Right renal cortex interstitium (tissue), 3 donors: Measurements from ENCODE around the gene LRRC4B. TPM values are rescaled to one million over a fixed set of nuclear protein-coding genes. Genes with fewer than 3 reads are reported as not detected.
"Not testable (repeated sequence)": the region's sequence is repeated elsewhere in the genome, so short reads cannot be mapped to it uniquely, and the experiment has no call there.

ENCODE experiments used
- DNase-seq, 3 donors: peaks; one replicate each; pipeline ENCODE4 v3.0.0-alpha.2; 2013; ENCODE audit warnings: low read depth in 3 of 3, low spot score in 2 of 3
- polyA plus RNA-seq, 3 donors: library from polyadenylated mRNA; unstranded; fragments of 120-200 nt; gene quantifications; one replicate each; pipeline ENCODE4 v1.2.1, GENCODE V29; 2013; ENCODE audit not compliant: insufficient read length in 3 of 3

LRRC4B gene
- polyA plus RNA-seq, 3 donors, result 12.6 to 15.6 (median 15.0) TPM

- DNase-seq, result no peak
Measured at GRCh38 chr19:50532952-50533351, 35.3 kb downstream of the LRRC4B start.

GRCh38 chr19:50531171-50531612 lies 37.0 kb downstream of the LRRC4B start:
- no peak for DNase-seq

- DNase-seq, result not testable (repeated sequence)
Measured at GRCh38 chr19:50528052-50528451, 40.2 kb downstream of the LRRC4B start.

GRCh38 chr19:50522881-50523280 lies 45.4 kb downstream of the LRRC4B start:
- DNase-seq, result no peak

- DNase-seq, result no peak
Measured at GRCh38 chr19:50520822-50521465, 47.3 kb downstream of the LRRC4B start.

GRCh38 chr19:50519006-50519575 lies 49.1 kb downstream of the LRRC4B start:
- DNase-seq, result no peak

GRCh38 chr19:50518091-50519005 lies 49.9 kb downstream of the LRRC4B start:
- DNase-seq, result no peak

GRCh38 chr19:50517704-50518075 lies 50.5 kb downstream of the LRRC4B start:
- no peak for DNase-seq

- no peak for DNase-seq
Measured at GRCh38 chr19:50516964-50517703, 51.1 kb downstream of the LRRC4B start.

GRCh38 chr19:50516456-50516855 lies 51.8 kb downstream of the LRRC4B start:
- no peak for DNase-seq

GRCh38 chr19:50515168-50515561 lies 53.1 kb downstream of the LRRC4B start:
- DNase-seq, result no peak

GRCh38 chr19:50514346-50515167 lies 53.7 kb downstream of the LRRC4B start:
- DNase-seq, result no peak

GRCh38 chr19:50513746-50514345 lies 54.4 kb downstream of the LRRC4B start, which contains the start of gene ASPDH:
TSS of gene ASPDH (minus strand) at chr19:50513913. CDS start at chr19:50513823, 90 bp downstream.
- no peak for DNase-seq

GRCh38 chr19:50512999-50513745 lies 55.1 kb downstream of the LRRC4B start:
- no peak for DNase-seq

GRCh38 chr19:50512112-50512998 lies 55.9 kb downstream of the LRRC4B start:
- DNase-seq, result no peak

GRCh38 chr19:50511069-50511822 lies 57.0 kb downstream of the LRRC4B start, which contains the start of gene JOSD2:
TSS of gene JOSD2 (minus strand) at chr19:50511191. CDS start at chr19:50510431, 760 bp downstream.
- peak; percentile 95 to 97 (median 96) for DNase-seq

- DNase-seq, result peak; percentile 52 to 74 (median 64)
Measured at GRCh38 chr19:50510700-50511068, 57.6 kb downstream of the LRRC4B start.
